Gastroesophageal sphincter (tissue), 3 donors: ENCODE measurements around the gene NOS1AP.

Experiments used
- CTCF ChIP-seq, 4 experiments: fragments of 200-600 bp in 2 of 4; fragments of 450-650 bp in 2 of 4; sonication (generic) in 1 of 4; IDR thresholded peaks; one replicate each; pipeline ENCODE4 v1.5.1; 2017 to 2019; ENCODE audit warnings: antibody characterized with exemption in 4 of 4, mild to moderate bottlenecking in 2 of 4, moderate library complexity in 2 of 4
- POLR2AphosphoS5 ChIP-seq: sonication (generic); formaldehyde crosslinking; IDR thresholded peaks from one replicate; pipeline ENCODE4 v1.6.1; 2017; ENCODE audit warnings: antibody characterized with exemption

- TF ChIP-seq CTCF (IDR thresholded peaks at IDR 0.05) (no peak), POLR2AphosphoS5 (no peak)
Observed at GRCh38 chr1:162090378-162090777, 20.9 kb downstream of the NOS1AP start.
